IMR-90 (cell line): ENCODE results near the gene IFI44. TPM values are rescaled to one million over a fixed set of nuclear protein-coding genes. Genes with fewer than 3 reads are reported as not detected.

ENCODE experiments used
- ATAC-seq: fragments of 200-7000 bp; cut with Tn5 transposase; 2 replicates; pipeline ENCODE4 v1.9.1; 2020; ENCODE audit warnings: low read depth, mild to moderate bottlenecking, moderate library complexity
- BruUV-seq: library from RNA; stranded (reverse); fragments of 400-500 nt; replicated peaks from 2 replicates; lab custom pipeline; 2021; lab: Mats Ljungman, UMichigan
- CTCF ChIA-PET: fragments of 300-600 bp; formaldehyde crosslinking; extraction: SDS; loops from one replicate; lab custom pipeline; 2021; ENCODE audit warnings: antibody characterized with exemption; lab: Yijun Ruan, JAX
- POLR2A ChIA-PET: fragments of 300-600 bp; sonication (Branson Sonifier 250); formaldehyde crosslinking; loops from one replicate; lab custom pipeline; 2022; ENCODE audit warnings: antibody characterized with exemption; ENCODE audit not compliant: unreplicated experiment; lab: Charles Lee
- DNase-seq: peaks from one replicate; pipeline ENCODE4 v3.0.0; 2013
- H2AFZ ChIP-seq: replicated peaks from 2 replicates; pipeline ENCODE3; 2013; ENCODE audit warnings: low read length, mild to moderate bottlenecking; ENCODE audit not compliant: poor library complexity
- H2AK5ac ChIP-seq: 2 replicates; pipeline ENCODE4 v1.6.1; 2013; ENCODE audit warnings: low read depth, low read length, inconsistent platforms
- H2AK9ac ChIP-seq: replicated peaks from 2 replicates; pipeline ENCODE3; 2013; ENCODE audit warnings: mild to moderate bottlenecking, low read depth, low read length, moderate library complexity; ENCODE audit not compliant: poor library complexity
- H2BK120ac ChIP-seq: 2 replicates; pipeline ENCODE4 v1.6.1; 2013; ENCODE audit warnings: low read depth, low read length, inconsistent platforms
- H2BK15ac ChIP-seq: 3 replicates; pipeline ENCODE4 v1.6.1; 2013; ENCODE audit warnings: low read depth, low read length, inconsistent platforms
- H2BK20ac ChIP-seq: 2 replicates; pipeline ENCODE4 v1.6.1; 2013; ENCODE audit warnings: low read depth, mild to moderate bottlenecking, inconsistent platforms, low read length, moderate library complexity
- H2BK5ac ChIP-seq: 2 replicates; pipeline ENCODE4 v1.6.1; 2013; ENCODE audit warnings: mild to moderate bottlenecking, low read depth, low read length, inconsistent platforms; ENCODE audit not compliant: poor library complexity, severe bottlenecking
- H3K14ac ChIP-seq: replicated peaks from 2 replicates; pipeline ENCODE4 v1.6.1; 2013; ENCODE audit warnings: low read depth, low read length, inconsistent platforms
- H3K18ac ChIP-seq: 2 replicates; pipeline ENCODE4 v1.6.1; 2013; ENCODE audit warnings: low read depth, low read length, control low read depth
- H3K23ac ChIP-seq: 2 replicates; pipeline ENCODE4 v1.6.1; 2013; ENCODE audit warnings: low read depth, low read length, inconsistent platforms
- H3K27ac ChIP-seq: 2 replicates; pipeline ENCODE4 v1.5.1; 2013; ENCODE audit warnings: mild to moderate bottlenecking, control low read depth, low read length; ENCODE audit not compliant: insufficient read depth
- H3K27me3 ChIP-seq: 2 replicates; pipeline ENCODE4 v1.6.1; 2013; ENCODE audit warnings: low read length; ENCODE audit not compliant: control insufficient read depth, insufficient read depth
- H3K36me3 ChIP-seq: 2 replicates; pipeline ENCODE4 v1.6.1; 2013; ENCODE audit warnings: low read length, mixed read lengths; ENCODE audit not compliant: control insufficient read depth, insufficient read depth
- H3K4ac ChIP-seq: 2 replicates; pipeline ENCODE4 v1.6.1; 2013; ENCODE audit warnings: low read depth, low read length, inconsistent platforms
- H3K4me1 ChIP-seq: 2 replicates; pipeline ENCODE4 v1.6.1; 2013; ENCODE audit warnings: low read length, mixed read lengths; ENCODE audit not compliant: control insufficient read depth, insufficient read depth
- H3K4me2 ChIP-seq: 2 replicates; pipeline ENCODE4 v1.6.1; 2013; ENCODE audit warnings: low read depth, mild to moderate bottlenecking, control low read depth, low read length, moderate library complexity
- H3K4me3 ChIP-seq: 2 replicates; pipeline ENCODE4 v1.5.1; 2013; ENCODE audit warnings: low read depth, mild to moderate bottlenecking, control low read depth, low read length, moderate library complexity; ENCODE audit not compliant: insufficient read depth
- H3K56ac ChIP-seq: 2 replicates; pipeline ENCODE4 v1.6.1; 2013; ENCODE audit warnings: low read length, inconsistent platforms; ENCODE audit not compliant: insufficient read depth; ENCODE audit errors: extremely low read depth
- H3K79me1 ChIP-seq, 2 experiments: 2 replicates each; pipeline ENCODE4 v1.6.1; 2013; ENCODE audit warnings: low read length in 2 of 2, inconsistent platforms in 1 of 2, low read depth in 1 of 2
- H3K9ac ChIP-seq: 2 replicates; pipeline ENCODE4 v1.6.1; 2013; ENCODE audit warnings: low read depth, low read length, control low read depth
- H3K9me1 ChIP-seq: 2 replicates; pipeline ENCODE4 v1.6.1; 2013; ENCODE audit warnings: low read length, inconsistent platforms; ENCODE audit not compliant: insufficient read depth
- H3K9me3 ChIP-seq: 2 replicates; pipeline ENCODE4 v1.6.1; 2013; ENCODE audit warnings: low read length; ENCODE audit not compliant: control insufficient read depth, insufficient read depth
- H4K20me1 ChIP-seq: 2 replicates; pipeline ENCODE4 v1.6.1; 2013; ENCODE audit warnings: low read length, inconsistent platforms; ENCODE audit not compliant: insufficient read depth
- H4K5ac ChIP-seq: 2 replicates; pipeline ENCODE4 v1.6.1; 2013; ENCODE audit warnings: mild to moderate bottlenecking, low read depth, low read length, control low read depth
- H4K8ac ChIP-seq, 2 experiments: 2 replicates each; pipeline ENCODE4 v1.6.1; 2013; ENCODE audit warnings: low read depth in 2 of 2, low read length in 2 of 2, control low read depth in 1 of 2, inconsistent platforms in 1 of 2
- H4K91ac ChIP-seq: 2 replicates; pipeline ENCODE4 v1.6.1; 2013; ENCODE audit warnings: low read depth, low read length, inconsistent platforms; ENCODE audit not compliant: insufficient read depth
- BHLHE40 ChIP-seq: fragments of 150-350 bp; IDR thresholded peaks from 2 replicates; pipeline ENCODE4 v1.6.1; 2016; ENCODE audit warnings: mild to moderate bottlenecking, low read depth, low read length
- CEBPB ChIP-seq: IDR thresholded peaks from 2 replicates; pipeline ENCODE4 v1.6.1; 2012; ENCODE audit warnings: low read depth, low read length, improper control_type of control experiment
- ELK1 ChIP-seq: fragments of 150-350 bp; IDR thresholded peaks from 2 replicates; pipeline ENCODE4 v1.6.1; 2016; ENCODE audit warnings: low read depth, mild to moderate bottlenecking, low read length, moderate library complexity, borderline replicate concordance
- FOS ChIP-seq: fragments of 150-350 bp; IDR thresholded peaks from 2 replicates; pipeline ENCODE4 v1.6.1; 2016; ENCODE audit warnings: low read depth, low read length
- MAFK ChIP-seq: IDR thresholded peaks from 2 replicates; pipeline ENCODE4 v1.6.1; 2012; ENCODE audit warnings: low read depth, low read length, improper control_type of control experiment
- MAZ ChIP-seq: IDR thresholded peaks from 2 replicates; pipeline ENCODE4 v1.6.1; 2012; ENCODE audit warnings: low read depth, mild to moderate bottlenecking, low read length, improper control_type of control experiment, moderate library complexity, borderline replicate concordance
- MXI1 ChIP-seq: IDR thresholded peaks from 2 replicates; pipeline ENCODE4 v1.6.1; 2012; ENCODE audit warnings: low read depth, mild to moderate bottlenecking, low read length, moderate library complexity, borderline replicate concordance
- NFE2L2 ChIP-seq: fragments of 150-350 bp; IDR thresholded peaks from 2 replicates; pipeline ENCODE4 v1.6.1; 2016; ENCODE audit warnings: low read depth, mild to moderate bottlenecking, low read length
- POLR2A ChIP-seq: IDR thresholded peaks from 2 replicates; pipeline ENCODE4 v1.6.1; 2012; ENCODE audit warnings: mild to moderate bottlenecking, low read depth, low read length
- RAD21 ChIP-seq: IDR thresholded peaks from 2 replicates; pipeline ENCODE4 v1.6.1; 2012; ENCODE audit warnings: low read length, improper control_type of control experiment
- RCOR1 ChIP-seq: IDR thresholded peaks from 2 replicates; pipeline ENCODE4 v1.6.1; 2012; ENCODE audit warnings: mild to moderate bottlenecking, low read length, improper control_type of control experiment; ENCODE audit not compliant: insufficient replicate concordance
- RFX5 ChIP-seq: IDR thresholded peaks from 2 replicates; pipeline ENCODE4 v1.8.0; 2012; ENCODE audit warnings: low read depth, mild to moderate bottlenecking, low read length, moderate library complexity
- SMC3 ChIP-seq: fragments of 150-350 bp; IDR thresholded peaks from 2 replicates; pipeline ENCODE4 v1.6.1; 2016; ENCODE audit warnings: low read depth, mild to moderate bottlenecking, antibody characterized with exemption, low read length, moderate library complexity
- dilution Hi-C: fragments of 300-500 bp; cut with HindIII; formaldehyde crosslinking; loops from one replicate; pipeline ENCODE4 v1.14.3; 2018; ENCODE audit warnings: low sequenced_read_pairs; ENCODE audit not compliant: unreplicated experiment
- in situ Hi-C: fragments of 300-500 bp; cut with MboI; formaldehyde crosslinking; loops from 3 replicates; pipeline ENCODE4 v1.14.3; 2019; ENCODE audit warnings: low sequenced_read_pairs, inconsistent platforms, mixed read lengths
- intact Hi-C: fragments of 100-400 bp; cut with micrococcal nuclease; formaldehyde crosslinking; loops from 2 replicates; pipeline ENCODE4 v1.10.0; 2022
- polyA plus RNA-seq, 3 experiments: library from polyadenylated mRNA; depleted of rRNA; stranded (reverse); fragments of >200 nt; gene quantifications; 2 replicates each; pipeline ENCODE4 v1.2.3, GENCODE V29; 2012; ENCODE audit warnings: low replicate concordance in 1 of 3
- total RNA-seq: library from RNA; depleted of rRNA; stranded (reverse); fragments of >200 nt; gene quantifications from 2 replicates; pipeline ENCODE4 v1.2.3, GENCODE V29; 2012
- TF ChIP-seq, protein P1 (sequence below): conservative IDR thresholded peaks from 2 replicates; pipeline ENCODE4 v1.5.1; 2012; ENCODE audit warnings: mild to moderate bottlenecking, low read depth, low read length, improper control_type of control experiment
- TF ChIP-seq, protein P2 (sequence below): fragments of 150-350 bp; IDR thresholded peaks from 2 replicates; pipeline ENCODE4 v1.6.1; 2017; ENCODE audit warnings: mild to moderate bottlenecking, antibody characterized with exemption, low read length, low read depth

Gene IFI44
- total and polyA plus RNA-seq, 2 of the 4 experiments (the other 2 are of a cell fraction), result 2.2 to 2.7 TPM

- H3K23ac ChIP-seq, result no peak overlapping the region
- POLR2A ChIA-PET, result no interaction called here
Measured at GRCh38 chr1:78678324-78678723, 28.7 kb downstream of the IFI44 start.

More at GRCh38 chr1:78678324-78678723, 28.7 kb downstream of the IFI44 start:
- no peak overlapping the region for H2BK15ac ChIP-seq
- no peak overlapping the region for H2BK5ac ChIP-seq
- no TSS peak for BruUV-seq
- no peak for DNase-seq
- H3K27me3 ChIP-seq, result no peaks in the 10 kb centered on the region
- no peaks in the 10 kb centered on the region for H3K36me3 ChIP-seq
- H2AK9ac ChIP-seq, result no peak overlapping the region
- TF ChIP-seq BHLHE40, result no peak
- no peak for TF ChIP-seq MXI1
- TF ChIP-seq ELK1, result no peak
- TF ChIP-seq SMC3, result no peak
- no peak for TF ChIP-seq RFX5
- TF ChIP-seq, protein P1, sequence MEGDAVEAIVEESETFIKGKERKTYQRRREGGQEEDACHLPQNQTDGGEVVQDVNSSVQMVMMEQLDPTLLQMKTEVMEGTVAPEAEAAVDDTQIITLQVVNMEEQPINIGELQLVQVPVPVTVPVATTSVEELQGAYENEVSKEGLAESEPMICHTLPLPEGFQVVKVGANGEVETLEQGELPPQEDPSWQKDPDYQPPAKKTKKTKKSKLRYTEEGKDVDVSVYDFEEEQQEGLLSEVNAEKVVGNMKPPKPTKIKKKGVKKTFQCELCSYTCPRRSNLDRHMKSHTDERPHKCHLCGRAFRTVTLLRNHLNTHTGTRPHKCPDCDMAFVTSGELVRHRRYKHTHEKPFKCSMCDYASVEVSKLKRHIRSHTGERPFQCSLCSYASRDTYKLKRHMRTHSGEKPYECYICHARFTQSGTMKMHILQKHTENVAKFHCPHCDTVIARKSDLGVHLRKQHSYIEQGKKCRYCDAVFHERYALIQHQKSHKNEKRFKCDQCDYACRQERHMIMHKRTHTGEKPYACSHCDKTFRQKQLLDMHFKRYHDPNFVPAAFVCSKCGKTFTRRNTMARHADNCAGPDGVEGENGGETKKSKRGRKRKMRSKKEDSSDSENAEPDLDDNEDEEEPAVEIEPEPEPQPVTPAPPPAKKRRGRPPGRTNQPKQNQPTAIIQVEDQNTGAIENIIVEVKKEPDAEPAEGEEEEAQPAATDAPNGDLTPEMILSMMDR, result no peak
- TF ChIP-seq MAFK, result no peak
- TF ChIP-seq CEBPB, result no peak
- TF ChIP-seq MAZ, result no peak
- no peak for TF ChIP-seq RAD21
- TF ChIP-seq, protein P2, sequence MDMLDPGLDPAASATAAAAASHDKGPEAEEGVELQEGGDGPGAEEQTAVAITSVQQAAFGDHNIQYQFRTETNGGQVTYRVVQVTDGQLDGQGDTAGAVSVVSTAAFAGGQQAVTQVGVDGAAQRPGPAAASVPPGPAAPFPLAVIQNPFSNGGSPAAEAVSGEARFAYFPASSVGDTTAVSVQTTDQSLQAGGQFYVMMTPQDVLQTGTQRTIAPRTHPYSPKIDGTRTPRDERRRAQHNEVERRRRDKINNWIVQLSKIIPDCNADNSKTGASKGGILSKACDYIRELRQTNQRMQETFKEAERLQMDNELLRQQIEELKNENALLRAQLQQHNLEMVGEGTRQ, result no peak
- no peak for TF ChIP-seq NFE2L2
- TF ChIP-seq FOS, result no peak
- TF ChIP-seq RCOR1, result no peak
- no peak for TF ChIP-seq POLR2A
- 0 out of 2 replicates have a peak overlapping the region, but pooled peaks have one; percentile 62 for H3K14ac ChIP-seq
- intact Hi-C loops, result no loop called here
- no peak overlapping the region for H2AK5ac ChIP-seq
- no peaks in the 10 kb centered on the region for H3K9me1 ChIP-seq
- H4K20me1 ChIP-seq, result no peaks in the 10 kb centered on the region
- peak overlapping the region; percentile 38; the same call in 1 of the 2 replicates for H4K5ac ChIP-seq
- CTCF ChIA-PET, result interaction anchor here (2.3 kb wide), 1 partner anchor 61 kb away, joined by 7 read pairs; no protein-coding TSS in a partner anchor
- no peak overlapping the region for H2BK120ac ChIP-seq
- H2AFZ ChIP-seq, result peak overlapping the region; percentile 65
- no peaks in the 10 kb centered on the region for H3K4me1 ChIP-seq
- in situ Hi-C loops, result no loop called here
- H2BK20ac ChIP-seq, result no peak overlapping the region; the same call in 1 of the 2 replicates
- no peak overlapping the region for H3K9ac ChIP-seq
- H3K4me3 ChIP-seq, result no peak overlapping the region
- no peaks in the 10 kb centered on the region for H3K9me3 ChIP-seq
- no peak overlapping the region for H4K91ac ChIP-seq
- dilution Hi-C loops, result no loop called here
- H4K8ac ChIP-seq, result no peak overlapping the region
- no peak overlapping the region for H3K4ac ChIP-seq
- H3K56ac ChIP-seq, result no peak overlapping the region
- ATAC-seq, result 0 out of 2 replicates have a peak, but pooled peaks have one; percentile 17
- no peaks in the 10 kb centered on the region for H3K79me1 ChIP-seq
- H3K18ac ChIP-seq, result no peak overlapping the region
- peak overlapping the region; percentile 50; the same call in 1 of the 2 replicates for H3K4me2 ChIP-seq
- H3K27ac ChIP-seq, result no peak overlapping the region
